Measurements from ENCODE around the gene SPIC. TPM values are rescaled to one million over a fixed set of nuclear protein-coding genes. Genes with fewer than 3 reads are reported as not detected.
"Not testable (repeated sequence)": the region's sequence is repeated elsewhere in the genome, so short reads cannot be mapped to it uniquely, and the experiment has no call there.

The SPIC gene
- not detected in 2 replicates for total RNA-seq

GRCh38 chr12:101474711-101475386 lies at the start of gene SPIC:
Gene SPIC (plus strand): TSS chr12:101475336. CDS start chr12:101476905, 1,569 bp downstream.
- DNase-seq: no peak

- no peak for DNase-seq
Measured at GRCh38 chr12:101430456-101430855, 44.7 kb upstream of the SPIC start.

- DNase-seq: no peak
Measured at GRCh38 chr12:101436136-101436535, 39.0 kb upstream of the SPIC start.

- no peak for DNase-seq
Measured at GRCh38 chr12:101439236-101439635, 35.9 kb upstream of the SPIC start.

GRCh38 chr12:101441461-101442224 lies 33.5 kb upstream of the SPIC start:
- no peak for DNase-seq

- DNase-seq: no peak
Measured at GRCh38 chr12:101455685-101456084, 19.5 kb upstream of the SPIC start.

GRCh38 chr12:101459642-101460346 lies 15.3 kb upstream of the SPIC start:
- no peak for DNase-seq

- DNase-seq: no peak
Measured at GRCh38 chr12:101468948-101469347, 6.2 kb upstream of the SPIC start.

- no peak for DNase-seq
Measured at GRCh38 chr12:101470939-101471338, 4.2 kb upstream of the SPIC start.

GRCh38 chr12:101471878-101472277 lies 3.3 kb upstream of the SPIC start:
- DNase-seq: not testable (repeated sequence)

- no peak for DNase-seq
Measured at GRCh38 chr12:101474248-101474647, 888 bp upstream of the SPIC start.

GRCh38 chr12:101475751-101476305 lies 692 bp downstream of the SPIC start:
- DNase-seq: no peak

- DNase-seq: no peak
Measured at GRCh38 chr12:101480849-101481248, 5.7 kb downstream of the SPIC start.

GRCh38 chr12:101485021-101485420 lies 9.9 kb downstream of the SPIC start:
- no peak for DNase-seq

GRCh38 chr12:101488469-101488868 lies 13.3 kb downstream of the SPIC start:
- DNase-seq: no peak

GRCh38 chr12:101490286-101490920 lies 15.3 kb downstream of the SPIC start:
- no peak for DNase-seq

- DNase-seq: no peak
Measured at GRCh38 chr12:101491329-101491728, 16.2 kb downstream of the SPIC start.

- no peak for DNase-seq
Measured at GRCh38 chr12:101493556-101493955, 18.4 kb downstream of the SPIC start.

- no peak for DNase-seq
Measured at GRCh38 chr12:101498252-101498651, 23.1 kb downstream of the SPIC start.

GRCh38 chr12:101501410-101501995 lies 26.4 kb downstream of the SPIC start:
- no peak for DNase-seq

GRCh38 chr12:101521136-101521535 lies 46.0 kb downstream of the SPIC start:
- DNase-seq: no peak

- no peak for DNase-seq
Measured at GRCh38 chr12:101527682-101528081, 52.5 kb downstream of the SPIC start.

Measured in dermis blood vessel endothelial cell (primary cell).